HepG2 (cell line): ENCODE results near the gene CLIC3. TPM values are rescaled to one million over a fixed set of nuclear protein-coding genes. Genes with fewer than 3 reads are reported as not detected.

Source experiments
- ATAC-seq: fragments of 200-7000 bp; cut with Tn5 transposase; 3 replicates; pipeline ENCODE4 v1.9.1; 2020; ENCODE audit warnings: mild to moderate bottlenecking, moderate library complexity
- BruUV-seq: library from RNA; stranded (reverse); fragments of 400-500 nt; replicated peaks from 2 replicates; lab custom pipeline; 2021; lab: Mats Ljungman, UMichigan
- CTCF ChIA-PET: fragments of 300-600 bp; formaldehyde crosslinking; extraction: SDS; loops from one replicate; lab custom pipeline; 2021; ENCODE audit warnings: low total read pairs, inconsistent platforms, low intra/inter-chr PET ratio; lab: Yijun Ruan, JAX
- POLR2A ChIA-PET: fragments of 350-600 bp; sonication (Branson Sonifier 250); formaldehyde crosslinking; loops from one replicate; lab custom pipeline; 2020; ENCODE audit warnings: antibody characterized with exemption, inconsistent platforms; lab: Yijun Ruan, JAX
- DNase-seq: peaks from one replicate; pipeline ENCODE4 v3.0.0-alpha.2; 2015; ENCODE audit warnings: low spot score
- FAIRE-seq: peaks from 3 replicates; lab custom pipeline; 2011; peaks lifted over from hg19 to GRCh38; lab: Jason Lieb, UNC
- H2AFZ ChIP-seq: one replicate; pipeline ENCODE4 v1.6.1; 2011; ENCODE audit warnings: low read length, inconsistent platforms
- H3K27ac ChIP-seq: fragments of 300-600 bp; 3 replicates; pipeline ENCODE4 v1.8.0; 2011; ENCODE audit warnings: mixed run types, mild to moderate bottlenecking, mixed read lengths, low read length, inconsistent platforms; ENCODE audit not compliant: insufficient read depth; ENCODE audit errors: extremely low read length
- H3K27me3 ChIP-seq, 2 experiments: fragments of 200-600 bp in 1 of 2; 2 replicates in 1 of 2; 3 replicates in 1 of 2; pipeline versions ENCODE4 v1.6.0 to v1.8.0; 2011; ENCODE audit warnings: low read length in 2 of 2, mild to moderate bottlenecking in 2 of 2, moderate library complexity in 2 of 2, inconsistent platforms in 1 of 2; ENCODE audit not compliant: insufficient read depth in 2 of 2, control insufficient read depth in 1 of 2
- H3K36me3 ChIP-seq, 2 experiments: fragments of 200-600 bp in 1 of 2; replicated peaks in 1 of 2; 2 replicates in 1 of 2; 3 replicates in 1 of 2; pipeline versions ENCODE4 v1.5.1 to v1.8.0; 2011; ENCODE audit warnings: low read length in 2 of 2, inconsistent platforms in 1 of 2; ENCODE audit not compliant: insufficient read depth in 2 of 2, control insufficient read depth in 1 of 2
- H3K4me1 ChIP-seq: 2 replicates; pipeline ENCODE4 v1.5.1; 2012; ENCODE audit warnings: low read length, inconsistent platforms; ENCODE audit not compliant: insufficient read depth
- H3K4me2 ChIP-seq: 2 replicates; pipeline ENCODE4 v1.6.0; 2011; ENCODE audit warnings: low read depth, low read length, inconsistent platforms
- H3K4me3 ChIP-seq, 3 experiments: fragments of 200-600 bp in 1 of 3; sonication (generic), shearing (Covaris generic) in 1 of 3; replicated peaks in 1 of 3; 2 replicates each; pipeline ENCODE4 v1.5.1; 2011 to 2016; ENCODE audit warnings: low read length in 3 of 3, inconsistent platforms in 2 of 3, low read depth in 2 of 3, mild to moderate bottlenecking in 2 of 3, control low read depth in 1 of 3, mixed read lengths in 1 of 3; ENCODE audit not compliant: insufficient read depth in 1 of 3
- H3K79me2 ChIP-seq: one replicate; pipeline ENCODE4 v1.6.1; 2011; ENCODE audit warnings: low read length, inconsistent platforms; ENCODE audit not compliant: insufficient read depth
- H3K9ac ChIP-seq: 2 replicates; pipeline ENCODE4 v1.6.0; 2011; ENCODE audit warnings: mild to moderate bottlenecking, low read depth, low read length, inconsistent platforms; ENCODE audit not compliant: insufficient read depth
- H3K9me3 ChIP-seq: 2 replicates; pipeline ENCODE4 v1.5.1; 2012; ENCODE audit warnings: mild to moderate bottlenecking, low read length
- H4K20me1 ChIP-seq: 2 replicates; pipeline ENCODE4 v1.6.0; 2011; ENCODE audit warnings: inconsistent platforms, mild to moderate bottlenecking, low read length, moderate library complexity; ENCODE audit not compliant: insufficient read depth
- HDAC2 ChIP-seq: sonication (generic); formaldehyde crosslinking; IDR thresholded peaks from 2 replicates; pipeline ENCODE4 v1.4.0; 2020; ENCODE audit warnings: missing genetic modification reagents
- HMG20A ChIP-seq: IDR thresholded peaks from 2 replicates; pipeline ENCODE4 v1.6.1; 2016; ENCODE audit warnings: borderline replicate concordance
- HMG20B ChIP-seq: conservative IDR thresholded peaks from 2 replicates; pipeline ENCODE4 v1.6.1; 2016; ENCODE audit warnings: missing genetic modification reagents, missing compliant biosample characterization
- NBN ChIP-seq: fragments of 450-650 bp; conservative IDR thresholded peaks from 2 replicates; pipeline ENCODE4 v1.6.1; 2017
- PHB2 ChIP-seq: fragments of 450-650 bp; IDR thresholded peaks from 2 replicates; pipeline ENCODE4 v1.6.1; 2018; ENCODE audit not compliant: partially characterized antibody
- SMYD3 ChIP-seq: sonication (generic); formaldehyde crosslinking; IDR thresholded peaks from 2 replicates; pipeline ENCODE4 v1.8.1; 2023; ENCODE audit warnings: mild to moderate bottlenecking, missing genetic modification reagents
- SNAPC2 ChIP-seq: sonication (generic); formaldehyde crosslinking; IDR thresholded peaks from 2 replicates; pipeline ENCODE4 v1.8.1; 2022; ENCODE audit warnings: mild to moderate bottlenecking, missing genetic modification reagents
- TOE1 ChIP-seq: sonication (generic); formaldehyde crosslinking; IDR thresholded peaks from 2 replicates; pipeline ENCODE4 v1.4.0; 2020; ENCODE audit warnings: mild to moderate bottlenecking, missing genetic modification reagents
- ZBTB33 ChIP-seq: sonication (generic); formaldehyde crosslinking; IDR thresholded peaks from 2 replicates; pipeline ENCODE4 v1.4.0; 2020; ENCODE audit warnings: missing genetic modification reagents
- ZNF407 ChIP-seq: sonication (generic); formaldehyde crosslinking; IDR thresholded peaks from one replicate; pipeline ENCODE4 v1.5.1; 2020; ENCODE audit warnings: mild to moderate bottlenecking, missing genetic modification reagents; ENCODE audit errors: not compliant biosample characterization
- ZNF567 ChIP-seq: sonication (generic); formaldehyde crosslinking; IDR thresholded peaks from 2 replicates; pipeline ENCODE4 v1.8.1; 2023; ENCODE audit warnings: mild to moderate bottlenecking, missing genetic modification reagents, borderline replicate concordance
- ZNF703 ChIP-seq: sonication (generic); formaldehyde crosslinking; IDR thresholded peaks from 2 replicates; pipeline ENCODE4 v1.5.1; 2020; ENCODE audit warnings: missing genetic modification reagents, mild to moderate bottlenecking, moderate library complexity, borderline replicate concordance
- WGBS: methylation state at CpG from one replicate; pipeline ENCODE4 v1.1.6; 2017; ENCODE audit warnings: low lambda C conversion rate; 5-methylcytosine and 5-hydroxymethylcytosine counted together
- in situ Hi-C: cut with HindIII; loops from 2 replicates; pipeline ENCODE4 v1.10.0; 2017; ENCODE audit warnings: low pct_unique_long_range_greater_than_20kb; ENCODE audit not compliant: extremely low pct_ligation_motif_present
- intact Hi-C: fragments of 100-400 bp; cut with micrococcal nuclease; formaldehyde crosslinking; loops from one replicate; pipeline ENCODE4 v1.10.0; 2022; ENCODE audit not compliant: unreplicated experiment
- polyA plus RNA-seq, 8 experiments: library from polyadenylated mRNA; depleted of rRNA in 3 of 8; stranded (reverse) in 7 of 8; unstranded in 1 of 8; fragments of >200 nt; fragmentation: Illumina TruSeq in 4 of 8; extraction: Trizol in 4 of 8; gene quantifications; 2 replicates each; pipeline versions ENCODE4 v1.2.1 to v1.2.3, GENCODE V29; 2011 to 2016; ENCODE audit warnings: low read depth in 4 of 8, missing spikeins in 1 of 8, mixed read lengths in 1 of 8; ENCODE audit not compliant: insufficient read depth in 1 of 8
- total RNA-seq, 5 experiments: library from RNA; depleted of rRNA; stranded (reverse); fragments of >200 nt; fragmentation: Illumina TruSeq; extraction: Trizol; gene quantifications; 2 replicates each; pipeline ENCODE4 v1.2.3, GENCODE V29; 2016; ENCODE audit warnings: low read depth in 1 of 5
- TF ChIP-seq, protein P1 (sequence below): sonication (generic); formaldehyde crosslinking; IDR thresholded peaks from 2 replicates; pipeline ENCODE4 v1.8.1; 2023; ENCODE audit warnings: missing genetic modification reagents, inconsistent platforms, borderline replicate concordance

Gene CLIC3
- total and polyA plus RNA-seq, 2 of the 13 experiments (the other 11 are each of a cell fraction or from before 2014, with no cell fraction given) = 0.51 to 1.5 TPM

DNA sequence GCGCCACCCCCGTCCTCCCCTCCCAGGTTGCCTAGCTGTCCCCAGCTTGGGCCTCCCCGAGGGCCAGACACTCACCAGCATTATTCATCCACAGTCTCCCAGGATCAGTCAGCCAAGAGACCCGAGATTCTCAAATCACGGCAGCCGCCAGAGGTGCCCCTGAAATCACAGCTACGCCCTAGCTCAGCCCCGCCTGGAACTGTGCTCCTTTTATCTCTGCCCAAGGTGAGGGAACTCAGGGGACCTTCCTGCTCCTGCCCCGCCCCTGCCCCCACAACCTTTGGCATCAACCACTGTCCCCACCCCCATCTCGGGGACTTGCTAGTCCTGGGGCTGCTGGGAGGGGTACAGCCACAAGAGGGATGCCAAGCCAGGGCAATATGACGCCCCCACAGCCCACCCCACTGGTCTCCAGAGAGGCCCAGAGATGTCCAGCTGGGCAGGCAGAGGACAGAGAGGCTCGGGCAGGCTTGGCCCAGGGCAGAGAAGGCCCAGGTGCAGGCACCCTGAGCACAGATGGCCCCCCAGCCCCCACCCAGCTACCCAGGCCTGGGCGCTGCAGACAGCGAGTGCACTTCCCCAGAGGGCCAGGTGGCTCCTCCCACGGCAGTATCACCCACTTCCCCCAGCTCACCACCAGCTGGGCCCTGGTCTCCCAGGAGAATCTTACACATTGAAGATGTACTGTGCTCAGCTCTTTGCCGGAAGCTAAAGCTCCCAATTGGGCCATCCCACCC, 35.7 kb upstream of the CLIC3 start, which contains the start of gene FUT7:
TSS of gene FUT7 (minus strand) at position 185 of the 737 bp plus-strand sequence. CDS start at position 88, 97 bp downstream.
- no peak within 1 kb of the TSS for H2AFZ ChIP-seq
- POLR2A ChIA-PET = interaction anchor here (0.6 kb wide), 1 partner anchor 10 kb away, joined by 3 read pairs; no protein-coding TSS in a partner anchor
- intact Hi-C loops (no loop called here), in situ Hi-C loops (loop anchor here (5.0 to 10.0 kb wide), 2 partner anchors 85 to 187 kb away; partner anchors contain the start of genes AJM1, C8G and PHPT1)
- BruUV-seq = no TSS peak
- CTCF ChIA-PET = no interaction called here
- H3K9ac ChIP-seq = no peak within 1 kb of the TSS
- no peak for DNase-seq
- no peaks in the 10 kb centered on the region for H3K9me3 ChIP-seq
- ATAC-seq = no peak
- no peak within 1 kb of the TSS for H3K4me3 ChIP-seq
- WGBS = 9% methylated on average over 10 of the region's 16 CpGs
- H3K4me2 ChIP-seq = peak within 1 kb of the TSS; percentile 7; the same call in 1 of the 2 replicates
- no peaks in the 10 kb centered on the region for H3K36me3 ChIP-seq
- no peak within 1 kb of the TSS for H3K27ac ChIP-seq
- H3K79me2 ChIP-seq = no peaks in the 10 kb centered on the region
- H3K4me1 ChIP-seq = peaks cover 71% of the 10 kb centered on the region
- no peak for FAIRE-seq
- peaks cover 0 to 19% of the 10 kb centered on the region in 2 experiments; a peak in 2 of 5 replicates for H3K27me3 ChIP-seq
- H4K20me1 ChIP-seq = no peaks in the 10 kb centered on the region
- no peak for TF ChIP-seq ZNF567 (CRISPR knock-in tag)
- TF ChIP-seq NBN = no peak
- no peak for TF ChIP-seq ZBTB33 (CRISPR knock-in tag)
- TF ChIP-seq HMG20B (CRISPR knock-in tag) = 0 out of 2 replicates have a peak, but pooled peaks have one; percentile 69
- no peak for TF ChIP-seq SNAPC2 (CRISPR knock-in tag)
- 0 out of 2 replicates have a peak, but pooled peaks have one; percentile 18 for TF ChIP-seq HMG20A (CRISPR knock-in tag)
- no peak for TF ChIP-seq TOE1 (CRISPR knock-in tag)
- no peak for TF ChIP-seq PHB2
- no peak for TF ChIP-seq ZNF703 (CRISPR knock-in tag)
- TF ChIP-seq, protein P1, sequence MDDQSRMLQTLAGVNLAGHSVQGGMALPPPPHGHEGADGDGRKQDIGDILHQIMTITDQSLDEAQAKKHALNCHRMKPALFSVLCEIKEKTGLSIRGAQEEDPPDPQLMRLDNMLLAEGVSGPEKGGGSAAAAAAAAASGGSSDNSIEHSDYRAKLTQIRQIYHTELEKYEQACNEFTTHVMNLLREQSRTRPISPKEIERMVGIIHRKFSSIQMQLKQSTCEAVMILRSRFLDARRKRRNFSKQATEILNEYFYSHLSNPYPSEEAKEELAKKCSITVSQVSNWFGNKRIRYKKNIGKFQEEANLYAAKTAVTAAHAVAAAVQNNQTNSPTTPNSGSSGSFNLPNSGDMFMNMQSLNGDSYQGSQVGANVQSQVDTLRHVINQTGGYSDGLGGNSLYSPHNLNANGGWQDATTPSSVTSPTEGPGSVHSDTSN (CRISPR knock-in tag) = no peak
- no peak for TF ChIP-seq HDAC2 (CRISPR knock-in tag)
- TF ChIP-seq SMYD3 (CRISPR knock-in tag) = no peak
- TF ChIP-seq ZNF407 = no peak
